CD4-positive, alpha-beta memory T cell (primary cell): ENCODE measurements around the gene FER. TPM values are rescaled to one million over a fixed set of nuclear protein-coding genes. Genes with fewer than 3 reads are reported as not detected.

Experiments
- CTCF ChIA-PET: fragments of 350-600 bp; sonication (Branson Sonifier 250); formaldehyde crosslinking; loops from one replicate; lab custom pipeline; 2021; ENCODE audit warnings: inconsistent platforms; ENCODE audit not compliant: partially characterized antibody; lab: Charles Lee
- POLR2A ChIA-PET: fragments of 350-600 bp; sonication (Branson Sonifier 250); formaldehyde crosslinking; loops from one replicate; lab custom pipeline; 2021; ENCODE audit not compliant: partially characterized antibody; lab: Charles Lee
- DNase-seq, 5 donors: peaks; one replicate each; pipeline versions ENCODE4 v3.0.0 to v3.0.0-alpha.2; 2020 to 2022; ENCODE audit warnings: mixed read lengths in 1 of 5
- H3K27ac ChIP-seq: one replicate; pipeline ENCODE4 v1.7.0; 2013; ENCODE audit warnings: low read depth, low read length
- H3K27me3 ChIP-seq: 2 replicates; pipeline ENCODE4 v1.7.0; 2013; ENCODE audit warnings: mild to moderate bottlenecking, low read length, moderate library complexity; ENCODE audit not compliant: insufficient read depth
- H3K36me3 ChIP-seq: 2 replicates; pipeline ENCODE4 v1.7.0; 2013; ENCODE audit warnings: mild to moderate bottlenecking, low read length, moderate library complexity; ENCODE audit not compliant: insufficient read depth
- H3K4me1 ChIP-seq: 2 replicates; pipeline ENCODE4 v1.7.0; 2013; ENCODE audit warnings: mild to moderate bottlenecking, low read length, moderate library complexity; ENCODE audit not compliant: insufficient read depth
- H3K4me3 ChIP-seq, 2 donors: one replicate each; pipeline ENCODE4 v1.7.0; 2013; ENCODE audit warnings: low read length in 2 of 2, mild to moderate bottlenecking in 1 of 2
- H3K9me3 ChIP-seq, 2 donors: one replicate each; pipeline ENCODE4 v1.7.0; 2013; ENCODE audit warnings: low read length in 2 of 2, control low read depth in 1 of 2; ENCODE audit not compliant: control insufficient read depth in 1 of 2
- H3K27ac Mint-ChIP-seq, 7 donors: one replicate each; pipeline ENCODE4 v1.8.0; 2020 to 2021; ENCODE audit warnings: mixed read lengths in 7 of 7, mild to moderate bottlenecking in 6 of 7, inconsistent platforms in 3 of 7, moderate library complexity in 3 of 7
- H3K27me3 Mint-ChIP-seq, 2 donors: one replicate each; pipeline ENCODE4 v1.8.0; 2020 to 2021; ENCODE audit warnings: mixed read lengths in 2 of 2
- H3K36me3 Mint-ChIP-seq, 2 donors: one replicate each; pipeline ENCODE4 v1.8.0; 2020 to 2021; ENCODE audit warnings: mixed read lengths in 2 of 2, inconsistent platforms in 1 of 2, mild to moderate bottlenecking in 1 of 2
- H3K4me1 Mint-ChIP-seq, 4 donors: one replicate each; pipeline ENCODE4 v1.8.0; 2020 to 2021; ENCODE audit warnings: mixed read lengths in 4 of 4, mild to moderate bottlenecking in 1 of 4
- H3K4me3 Mint-ChIP-seq, 8 donors: one replicate each; pipeline ENCODE4 v1.8.0; 2020 to 2021; ENCODE audit warnings: mixed read lengths in 8 of 8, mild to moderate bottlenecking in 7 of 8, moderate library complexity in 6 of 8, inconsistent platforms in 3 of 8
- H3K9me3 Mint-ChIP-seq, 8 donors: one replicate each; pipeline ENCODE4 v1.8.0; 2020 to 2021; ENCODE audit warnings: mixed read lengths in 8 of 8, mild to moderate bottlenecking in 5 of 8, inconsistent platforms in 3 of 8, moderate library complexity in 1 of 8
- intact Hi-C: fragments of 100-400 bp; cut with micrococcal nuclease; formaldehyde crosslinking; loops from one replicate; pipeline ENCODE4 v1.15.1; 2023
- polyA plus RNA-seq, 2 donors: library from polyadenylated mRNA; unstranded; fragments of 300-500 nt; fragmentation: Illumina TruSeq; gene quantifications; one replicate each; pipeline ENCODE4 v1.2.3, GENCODE V29; 2021
- total RNA-seq, 2 experiments: library from RNA; stranded (reverse); gene quantifications; one replicate each; pipeline ENCODE4 v1.2.3, GENCODE V29; 2021

Gene FER
- total and polyA plus RNA-seq, 4 experiments from 2014 or later, result 6.1 to 11.3 (median 10.3) TPM

DNA sequence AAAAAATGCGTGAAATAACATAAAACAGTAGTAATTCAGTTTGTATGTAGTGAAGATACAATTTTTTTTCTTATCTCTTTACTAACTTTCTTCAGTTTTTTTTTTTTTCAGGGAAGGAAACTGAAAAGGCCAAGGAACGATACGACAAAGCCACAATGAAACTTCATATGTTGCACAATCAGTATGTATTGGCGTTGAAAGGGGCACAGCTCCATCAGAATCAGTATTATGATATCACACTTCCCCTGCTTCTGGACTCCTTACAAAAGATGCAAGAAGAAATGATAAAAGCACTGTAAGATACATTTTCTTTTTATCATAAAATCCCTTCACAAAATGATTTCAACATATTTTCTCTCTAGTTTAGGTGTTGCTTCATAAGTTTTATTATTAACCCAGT, 120.0 kb downstream of the FER start:
- ChIA-PET POLR2A (no interaction called here), CTCF (no interaction called here)
- no peaks in the 10 kb centered on the region for H3K27me3 Mint-ChIP-seq
- peaks cover 16 to 26% of the 10 kb centered on the region in 2 donors for H3K36me3 Mint-ChIP-seq
- no peaks in the 10 kb centered on the region for H3K4me1 Mint-ChIP-seq
- no peaks in the 10 kb centered on the region for H3K36me3 ChIP-seq
- no peak overlapping the region for H3K27ac Mint-ChIP-seq
- no peak overlapping the region for H3K4me3 ChIP-seq
- no peak overlapping the region for H3K4me3 Mint-ChIP-seq
- no peak for DNase-seq
- no peaks in the 10 kb centered on the region for H3K27me3 ChIP-seq
- H3K9me3 Mint-ChIP-seq, result peaks cover 0 to 6% (median 4%) of the 10 kb centered on the region in 8 donors
- H3K9me3 ChIP-seq, result no peaks in the 10 kb centered on the region
- H3K27ac ChIP-seq, result no peak overlapping the region
- intact Hi-C loops, result no loop called here
- no peaks in the 10 kb centered on the region for H3K4me1 ChIP-seq

DNA sequence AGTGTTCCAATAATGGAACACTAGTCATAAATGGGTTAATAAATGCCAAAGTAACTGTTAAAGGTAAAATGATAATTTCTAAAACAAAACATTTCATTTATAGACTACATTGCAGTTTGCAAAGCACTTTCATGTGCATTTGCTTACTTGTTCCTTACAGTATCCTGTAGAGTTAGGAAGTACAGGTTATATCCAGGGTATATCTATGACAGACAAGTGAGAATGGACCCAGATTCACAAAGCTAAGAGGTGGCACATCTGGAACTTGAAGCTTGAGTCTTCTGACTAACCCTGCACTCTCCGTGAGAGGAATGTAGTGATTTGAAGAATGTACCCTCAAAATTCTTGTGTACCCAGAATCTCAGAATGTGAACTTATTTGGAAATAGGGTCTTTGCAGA, 121.4 kb downstream of the FER start:
- no peak overlapping the region for H3K4me3 ChIP-seq
- no peak overlapping the region for H3K27ac ChIP-seq
- ChIA-PET POLR2A (no interaction called here), CTCF (no interaction called here)
- no peaks in the 10 kb centered on the region for H3K9me3 ChIP-seq
- H3K36me3 ChIP-seq, result no peaks in the 10 kb centered on the region
- peaks cover 0 to 6% (median 4%) of the 10 kb centered on the region in 8 donors for H3K9me3 Mint-ChIP-seq
- DNase-seq, result no peak
- H3K27me3 Mint-ChIP-seq, result no peaks in the 10 kb centered on the region
- H3K4me1 Mint-ChIP-seq, result no peaks in the 10 kb centered on the region
- no peak overlapping the region for H3K27ac Mint-ChIP-seq
- no peaks in the 10 kb centered on the region for H3K27me3 ChIP-seq
- intact Hi-C loops, result no loop called here
- no peaks in the 10 kb centered on the region for H3K4me1 ChIP-seq
- no peak overlapping the region for H3K4me3 Mint-ChIP-seq
- peaks cover 12 to 21% of the 10 kb centered on the region in 2 donors for H3K36me3 Mint-ChIP-seq

DNA sequence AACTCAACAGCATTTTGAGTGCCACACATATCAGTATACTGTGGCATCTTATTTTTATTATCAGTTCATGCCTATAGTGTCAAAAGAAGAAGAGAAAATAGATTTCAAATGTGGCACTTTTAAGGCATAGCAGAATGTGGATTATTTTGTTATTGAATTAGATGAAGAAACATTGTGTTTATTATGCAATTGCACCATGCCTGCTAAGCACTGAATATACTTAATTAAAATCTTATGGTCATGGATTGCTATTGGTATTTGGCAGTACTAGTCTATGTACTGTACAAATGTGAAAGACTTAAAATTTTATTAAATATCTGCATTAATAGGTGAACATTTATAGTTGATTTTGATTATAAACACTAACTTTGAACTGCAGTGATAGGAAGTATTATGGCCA, 128.8 kb downstream of the FER start:
- Mint-ChIP-seq H3K9me3 (peaks cover 0 to 5% (median under 1%) of the 10 kb centered on the region in 8 donors), H3K36me3 (peaks cover 2 to 4% of the 10 kb centered on the region in 2 donors), H3K4me1 (no peaks in the 10 kb centered on the region), H3K4me3 (no peak overlapping the region), H3K27ac (no peak overlapping the region), H3K27me3 (no peaks in the 10 kb centered on the region)
- intact Hi-C loops, result no loop called here
- no peaks in the 10 kb centered on the region for H3K27me3 ChIP-seq
- no peaks in the 10 kb centered on the region for H3K9me3 ChIP-seq
- no peaks in the 10 kb centered on the region for H3K4me1 ChIP-seq
- no peak overlapping the region for H3K4me3 ChIP-seq
- H3K36me3 ChIP-seq, result no peaks in the 10 kb centered on the region
- H3K27ac ChIP-seq, result no peak overlapping the region
- no peak for DNase-seq
- POLR2A ChIA-PET, result no interaction called here
- CTCF ChIA-PET, result no interaction called here

DNA sequence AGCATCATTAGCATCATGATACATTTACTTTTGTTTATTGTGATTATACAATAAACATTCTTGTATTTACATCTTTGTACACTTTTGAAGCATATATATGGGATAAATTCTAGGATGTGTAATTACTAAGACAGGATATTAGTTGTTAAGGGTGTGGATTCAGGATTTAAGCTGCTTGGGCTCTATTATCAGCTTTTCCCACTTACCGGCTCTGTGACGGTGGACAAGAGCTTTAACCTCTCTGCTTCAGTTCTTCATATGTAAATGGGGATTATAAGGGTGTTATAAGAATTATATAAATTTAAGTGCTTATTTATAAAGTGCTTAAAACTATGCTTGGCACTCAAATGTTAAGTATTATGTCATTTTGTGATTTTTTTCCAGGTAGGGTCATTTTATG, 131.1 kb downstream of the FER start:
- H3K9me3 Mint-ChIP-seq, result peaks cover 0 to 5% (median under 1%) of the 10 kb centered on the region in 8 donors
- no peak for DNase-seq
- H3K27ac Mint-ChIP-seq, result no peak overlapping the region
- peaks cover 0 to 8% of the 10 kb centered on the region in 2 donors for H3K36me3 Mint-ChIP-seq
- no peak overlapping the region for H3K27ac ChIP-seq
- intact Hi-C loops, result no loop called here
- H3K4me3 Mint-ChIP-seq, result no peak overlapping the region
- no peaks in the 10 kb centered on the region for H3K4me1 ChIP-seq
- H3K36me3 ChIP-seq, result no peaks in the 10 kb centered on the region
- no peaks in the 10 kb centered on the region for H3K27me3 Mint-ChIP-seq
- ChIA-PET POLR2A (no interaction called here), CTCF (no interaction called here)
- no peak overlapping the region for H3K4me3 ChIP-seq
- no peaks in the 10 kb centered on the region for H3K9me3 ChIP-seq
- no peaks in the 10 kb centered on the region for H3K27me3 ChIP-seq
- H3K4me1 Mint-ChIP-seq, result no peaks in the 10 kb centered on the region

DNA sequence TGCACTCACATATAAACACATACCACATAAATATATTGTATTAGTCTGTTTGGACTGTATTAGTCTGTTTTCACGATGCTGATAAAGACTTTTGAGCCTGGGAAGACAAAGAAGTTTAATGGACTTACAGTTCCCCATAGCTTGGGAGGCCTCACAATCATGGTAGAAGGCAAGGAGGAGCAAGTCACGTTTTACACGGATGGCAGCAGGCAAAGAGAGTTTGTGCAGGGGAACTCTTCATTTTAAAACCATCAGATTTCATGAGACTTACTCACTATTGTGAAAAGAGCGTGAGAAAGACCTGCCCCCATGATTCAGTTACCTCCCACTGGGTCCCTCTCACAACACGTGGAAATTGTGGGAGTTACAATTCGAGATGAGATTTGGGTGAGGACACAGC, 133.4 kb downstream of the FER start:
- ChIA-PET CTCF (no interaction called here), POLR2A (no interaction called here)
- Mint-ChIP-seq H3K4me1 (no peaks in the 10 kb centered on the region), H3K27me3 (no peaks in the 10 kb centered on the region), H3K27ac (no peak overlapping the region), H3K36me3 (peaks cover 2 to 23% of the 10 kb centered on the region in 2 donors), H3K9me3 (peaks cover 0 to 7% (median 2%) of the 10 kb centered on the region in 8 donors), H3K4me3 (no peak overlapping the region)
- no peaks in the 10 kb centered on the region for H3K27me3 ChIP-seq
- H3K4me1 ChIP-seq, result no peaks in the 10 kb centered on the region
- no peaks in the 10 kb centered on the region for H3K9me3 ChIP-seq
- no peak overlapping the region for H3K27ac ChIP-seq
- intact Hi-C loops, result no loop called here
- no peak overlapping the region for H3K4me3 ChIP-seq
- DNase-seq, result no peak
- H3K36me3 ChIP-seq, result no peaks in the 10 kb centered on the region

DNA sequence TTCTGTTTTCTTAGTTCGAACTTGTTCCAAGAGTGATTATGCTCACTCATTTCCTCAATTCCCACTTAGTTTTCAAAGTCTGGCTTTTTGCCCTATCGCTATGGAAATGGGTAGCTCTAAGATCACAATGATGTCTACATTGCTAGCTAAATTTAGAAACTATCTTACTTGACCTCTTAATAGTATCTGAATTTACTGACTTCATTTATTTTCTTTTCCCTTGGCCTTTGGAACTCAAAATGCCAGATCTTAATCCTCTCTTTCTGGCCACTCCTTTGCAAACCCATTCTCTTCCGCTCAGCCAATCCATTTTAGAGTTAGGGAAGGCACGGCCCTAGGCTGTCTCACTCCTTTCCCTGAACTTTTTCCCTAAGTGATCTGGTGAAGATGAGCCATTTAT, 137.0 kb downstream of the FER start:
- CTCF ChIA-PET, result no interaction called here
- no peak overlapping the region for H3K4me3 Mint-ChIP-seq
- H3K27me3 Mint-ChIP-seq, result no peaks in the 10 kb centered on the region
- DNase-seq, result no peak
- H3K4me1 ChIP-seq, result no peaks in the 10 kb centered on the region
- H3K27ac Mint-ChIP-seq, result no peak overlapping the region
- peaks cover 2 to 26% of the 10 kb centered on the region in 2 donors for H3K36me3 Mint-ChIP-seq
- no peaks in the 10 kb centered on the region for H3K9me3 ChIP-seq
- no peaks in the 10 kb centered on the region for H3K36me3 ChIP-seq
- intact Hi-C loops, result no loop called here
- POLR2A ChIA-PET, result no interaction called here
- no peak overlapping the region for H3K27ac ChIP-seq
- H3K4me1 Mint-ChIP-seq, result no peaks in the 10 kb centered on the region
- H3K9me3 Mint-ChIP-seq, result peaks cover 0 to 7% (median 2%) of the 10 kb centered on the region in 8 donors
- H3K4me3 ChIP-seq, result no peak overlapping the region
- no peaks in the 10 kb centered on the region for H3K27me3 ChIP-seq

DNA sequence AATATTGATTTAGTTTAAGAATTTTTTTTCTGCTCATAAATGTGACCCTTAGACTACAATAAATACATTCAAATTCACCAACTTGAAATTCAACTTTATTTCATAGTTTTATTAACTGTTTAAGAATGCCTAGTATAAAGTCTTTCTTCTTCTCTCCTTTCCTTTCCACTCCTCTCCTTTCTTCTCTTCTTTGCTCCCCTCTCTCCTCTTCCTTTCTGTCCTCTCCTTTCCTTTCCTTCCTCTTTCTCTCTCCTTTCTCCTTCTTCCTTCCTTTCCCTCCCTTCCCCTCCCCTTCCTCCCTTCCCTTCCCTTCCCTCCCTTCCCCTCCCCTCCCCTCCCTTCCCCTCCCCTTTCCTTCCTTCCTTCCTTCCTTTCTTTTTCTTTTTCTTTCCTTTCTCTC, 150.6 kb downstream of the FER start:
- no peak overlapping the region for H3K27ac ChIP-seq
- DNase-seq, result no peak
- ChIA-PET CTCF (no interaction called here), POLR2A (no interaction called here)
- intact Hi-C loops, result no loop called here
- Mint-ChIP-seq H3K4me1 (no peaks in the 10 kb centered on the region), H3K27ac (no peak overlapping the region), H3K36me3 (peaks cover 12 to 21% of the 10 kb centered on the region in 2 donors), H3K9me3 (peaks cover 0 to 3% (median 0%) of the 10 kb centered on the region in 8 donors), H3K27me3 (no peaks in the 10 kb centered on the region), H3K4me3 (no peak overlapping the region)
- no peaks in the 10 kb centered on the region for H3K4me1 ChIP-seq
- no peaks in the 10 kb centered on the region for H3K27me3 ChIP-seq
- H3K9me3 ChIP-seq, result no peaks in the 10 kb centered on the region
- no peaks in the 10 kb centered on the region for H3K36me3 ChIP-seq
- H3K4me3 ChIP-seq, result no peak overlapping the region

DNA sequence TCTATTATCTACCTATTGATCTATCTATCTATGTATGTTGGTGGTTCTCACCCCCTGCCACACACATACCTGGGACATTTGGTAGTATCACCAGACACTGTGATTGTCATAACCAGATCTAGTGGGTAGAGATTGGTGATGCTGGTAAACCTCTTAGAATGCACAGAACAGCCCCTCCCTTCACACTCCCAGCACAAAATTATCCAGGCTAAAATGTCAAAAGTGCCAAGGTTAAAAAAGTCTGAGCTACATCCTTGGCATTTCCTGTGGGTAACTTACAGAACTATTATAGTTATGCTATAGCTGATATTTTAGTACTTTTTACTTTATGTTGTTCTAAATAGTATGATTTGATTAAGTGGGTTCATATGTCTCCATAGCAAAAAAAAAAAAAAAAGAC, 151.0 kb downstream of the FER start:
- POLR2A ChIA-PET, result no interaction called here
- no peaks in the 10 kb centered on the region for H3K9me3 ChIP-seq
- H3K36me3 Mint-ChIP-seq, result peaks cover 8 to 16% of the 10 kb centered on the region in 2 donors
- H3K4me3 Mint-ChIP-seq, result no peak overlapping the region
- H3K27ac ChIP-seq, result no peak overlapping the region
- H3K4me1 ChIP-seq, result no peaks in the 10 kb centered on the region
- peaks cover 0 to 3% (median 0%) of the 10 kb centered on the region in 8 donors for H3K9me3 Mint-ChIP-seq
- no peak for DNase-seq
- H3K4me3 ChIP-seq, result no peak overlapping the region
- H3K27me3 ChIP-seq, result no peaks in the 10 kb centered on the region
- H3K27me3 Mint-ChIP-seq, result no peaks in the 10 kb centered on the region
- no peaks in the 10 kb centered on the region for H3K4me1 Mint-ChIP-seq
- CTCF ChIA-PET, result no interaction called here
- peak overlapping the region in 1 of 7 donors; percentile 36 for H3K27ac Mint-ChIP-seq
- no peaks in the 10 kb centered on the region for H3K36me3 ChIP-seq
- intact Hi-C loops, result no loop called here
